HG03064 (cell line): ENCODE measurements around the gene MRPS18A.
A peak's percentile ranks its signal among the peaks of the same experiment; 100 is the strongest.
"Not testable (repeated sequence)": the region's sequence is repeated elsewhere in the genome, so short reads cannot be mapped to it uniquely, and the experiment has no call there.

Source experiments
- ATAC-seq: cut with Tn5 transposase; IDR thresholded peaks from one replicate; pipeline ENCODE4 v1.9.1; 2021; ENCODE audit warnings: low read depth; ENCODE audit not compliant: unreplicated experiment

The MRPS18A gene

DNA sequence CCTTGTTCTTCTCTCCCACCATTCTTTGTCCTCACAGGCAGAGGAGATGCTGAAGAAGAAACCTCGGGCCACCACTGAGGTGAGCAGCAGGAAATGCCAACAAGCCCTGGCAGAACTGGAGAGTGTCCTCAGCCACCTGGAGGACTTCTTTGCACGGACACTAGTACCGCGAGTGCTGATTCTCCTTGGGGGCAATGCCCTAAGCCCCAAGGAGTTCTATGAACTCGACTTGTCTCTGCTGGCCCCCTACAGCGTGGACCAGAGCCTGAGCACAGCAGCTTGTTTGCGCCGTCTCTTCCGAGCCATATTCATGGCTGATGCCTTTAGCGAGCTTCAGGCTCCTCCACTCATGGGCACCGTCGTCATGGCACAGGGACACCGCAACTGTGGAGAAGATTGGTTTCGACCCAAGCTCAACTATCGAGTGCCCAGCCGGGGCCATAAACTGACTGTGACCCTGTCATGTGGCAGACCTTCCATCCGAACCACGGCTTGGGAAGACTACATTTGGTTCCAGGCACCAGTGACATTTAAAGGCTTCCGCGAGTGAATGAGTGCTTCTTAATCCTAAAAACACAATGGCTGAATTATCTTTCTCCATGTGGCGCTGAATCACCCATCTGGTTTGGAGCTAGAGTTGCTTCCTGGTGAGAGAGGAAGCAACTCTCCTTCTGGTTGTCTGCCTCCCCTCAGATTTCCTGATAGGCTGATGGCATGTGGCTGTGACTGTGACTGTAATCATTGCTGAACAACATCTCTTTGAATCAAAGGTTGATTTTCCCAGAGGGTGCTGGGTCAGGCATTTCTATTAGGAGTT lies 47.4 kb downstream of the MRPS18A start:
- ATAC-seq: no peak

DNA sequence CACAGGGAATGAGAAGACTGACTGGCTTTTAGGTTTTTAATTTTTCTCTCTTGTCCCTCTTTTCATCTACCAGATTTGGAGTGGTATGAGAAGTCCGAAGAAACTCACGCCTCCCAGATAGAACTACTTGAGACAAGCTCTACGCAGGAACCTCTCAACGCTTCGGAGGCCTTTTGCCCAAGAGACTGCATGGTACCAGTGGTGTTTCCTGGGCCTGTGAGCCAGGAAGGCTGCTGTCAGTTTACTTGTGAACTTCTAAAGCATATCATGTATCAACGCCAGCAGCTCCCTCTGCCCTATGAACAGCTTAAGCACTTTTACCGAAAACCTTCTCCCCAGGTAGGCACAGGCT lies 51.3 kb downstream of the MRPS18A start:
- ATAC-seq: no peak

DNA sequence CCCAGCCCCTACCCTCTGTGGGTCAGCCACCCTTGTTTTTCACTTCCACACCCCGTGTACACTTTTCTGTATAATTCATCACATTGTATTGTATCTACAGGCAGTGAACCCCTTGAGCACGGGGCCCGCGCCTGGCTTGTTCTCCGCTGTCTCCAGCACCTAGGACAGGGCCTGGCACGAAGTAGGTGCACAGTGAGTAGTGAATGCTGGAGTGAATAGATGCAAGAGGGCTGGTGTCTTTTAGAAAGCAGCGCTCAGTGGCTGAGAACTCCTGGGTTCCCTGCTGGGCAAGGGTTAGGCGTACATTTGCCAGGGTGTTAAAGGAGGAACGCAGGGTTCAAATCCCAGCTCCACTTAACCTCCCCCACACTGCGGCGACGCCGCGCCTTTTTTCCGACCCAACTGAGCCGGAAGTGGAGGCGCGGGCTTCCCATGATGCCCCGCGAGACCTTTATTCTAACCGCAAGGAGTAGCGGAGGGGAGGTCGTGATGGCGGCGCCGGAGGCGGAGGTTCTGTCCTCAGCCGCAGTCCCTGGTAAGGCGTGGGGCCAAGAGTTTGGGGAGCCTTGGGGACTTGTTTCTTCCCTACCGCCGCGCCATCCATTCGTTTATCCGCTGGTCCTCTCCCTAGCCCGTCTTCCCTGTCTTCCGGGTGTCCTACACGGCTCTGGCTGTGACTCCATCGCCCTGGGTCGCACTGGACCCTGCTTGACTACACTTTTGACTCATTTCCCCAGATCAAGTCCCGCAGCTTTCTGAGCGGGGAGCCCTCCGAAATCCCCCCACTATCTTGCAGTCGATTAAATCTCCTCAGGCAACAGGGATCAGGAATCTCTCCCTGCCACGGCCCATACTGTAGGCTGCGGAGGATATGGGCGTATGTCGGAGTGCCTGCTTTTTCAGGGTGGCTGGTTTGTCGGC lies 51.9 kb downstream of the MRPS18A start, which contains the start of gene MAD2L1BP:
Gene MAD2L1BP, plus strand, starts transcription at position 454 of the 921 bp plus-strand sequence. Its CDS starts 36 bp downstream, at position 490.
- ATAC-seq: no peak

DNA sequence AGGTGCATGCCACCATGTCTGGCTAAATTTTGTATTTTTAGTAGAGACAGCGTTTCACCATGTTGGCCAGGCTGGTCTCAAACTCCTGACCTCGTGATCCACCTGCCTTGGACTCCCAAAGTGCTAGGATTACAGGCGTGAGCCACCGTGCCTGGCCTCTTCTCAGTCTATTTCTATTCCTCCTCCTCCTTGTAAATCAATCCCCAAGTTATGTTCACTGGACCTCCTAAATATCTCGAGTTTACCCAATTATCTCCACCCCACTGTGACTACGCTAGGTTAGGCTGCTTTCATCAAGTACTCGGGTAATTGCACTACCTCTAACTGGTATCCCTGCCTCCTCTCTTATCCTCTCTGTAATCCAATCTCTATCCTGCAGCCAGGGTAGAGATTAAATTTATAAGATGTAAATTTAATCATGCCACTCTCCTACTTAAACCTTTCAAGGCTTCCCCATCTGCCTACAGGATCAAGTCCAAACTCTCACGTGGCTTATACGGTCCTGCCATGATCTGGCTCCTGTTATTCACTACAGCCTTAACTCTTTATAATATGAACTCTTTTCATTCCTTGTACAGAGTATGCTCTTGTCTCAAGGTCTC lies 52.8 kb downstream of the MRPS18A start:
- ATAC-seq: no peak

DNA sequence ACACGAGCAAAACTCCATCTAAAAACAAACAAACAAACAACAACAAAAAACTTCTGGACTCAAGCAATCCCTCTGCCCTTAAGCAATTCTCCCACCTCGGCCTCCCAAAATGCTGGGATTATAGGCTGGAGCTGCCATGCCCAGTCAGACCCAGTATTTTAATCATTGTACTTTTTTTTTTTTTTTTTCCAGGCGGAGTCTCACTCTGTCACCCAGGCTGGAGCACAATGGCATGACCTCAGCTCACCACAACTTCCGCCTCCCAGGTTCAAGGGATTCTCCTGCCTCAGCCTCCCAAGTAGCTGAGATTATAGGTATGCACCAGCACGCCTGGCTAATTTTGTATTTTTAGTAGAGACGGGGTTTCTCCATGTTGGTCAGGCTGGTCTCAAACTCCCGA lies 54.6 kb downstream of the MRPS18A start:
- not testable (repeated sequence) for ATAC-seq

DNA sequence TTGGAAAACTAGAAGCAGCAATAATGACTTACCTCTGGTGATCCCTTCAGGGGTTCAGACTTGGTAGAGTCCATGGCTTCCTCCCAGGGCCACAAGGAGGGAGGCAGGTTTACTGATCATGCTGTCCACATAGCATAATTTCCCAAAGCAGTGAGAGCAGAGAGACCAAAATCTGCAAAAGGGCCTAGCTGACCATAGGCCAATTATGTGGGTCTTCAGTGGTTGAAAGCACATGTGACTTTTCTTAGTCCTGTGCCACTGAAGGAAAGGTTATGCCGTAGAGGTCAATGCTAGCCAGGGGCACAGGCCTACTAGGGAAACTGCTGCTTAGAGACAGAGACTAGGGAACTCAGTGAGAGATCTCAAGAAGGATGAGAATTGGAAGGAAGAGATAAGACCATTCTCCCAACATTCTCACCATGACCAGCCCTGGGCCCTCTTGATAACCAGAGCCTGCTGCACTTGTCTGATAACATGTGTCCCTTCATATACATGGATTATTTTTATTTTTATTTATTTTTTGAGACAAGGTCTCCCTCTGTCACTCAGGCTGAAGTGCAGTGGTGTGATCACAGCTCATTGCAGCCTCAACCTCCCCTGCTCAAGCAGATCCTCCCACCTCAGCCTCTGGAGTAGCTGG lies 56.5 kb downstream of the MRPS18A start:
- ATAC-seq: no peak

DNA sequence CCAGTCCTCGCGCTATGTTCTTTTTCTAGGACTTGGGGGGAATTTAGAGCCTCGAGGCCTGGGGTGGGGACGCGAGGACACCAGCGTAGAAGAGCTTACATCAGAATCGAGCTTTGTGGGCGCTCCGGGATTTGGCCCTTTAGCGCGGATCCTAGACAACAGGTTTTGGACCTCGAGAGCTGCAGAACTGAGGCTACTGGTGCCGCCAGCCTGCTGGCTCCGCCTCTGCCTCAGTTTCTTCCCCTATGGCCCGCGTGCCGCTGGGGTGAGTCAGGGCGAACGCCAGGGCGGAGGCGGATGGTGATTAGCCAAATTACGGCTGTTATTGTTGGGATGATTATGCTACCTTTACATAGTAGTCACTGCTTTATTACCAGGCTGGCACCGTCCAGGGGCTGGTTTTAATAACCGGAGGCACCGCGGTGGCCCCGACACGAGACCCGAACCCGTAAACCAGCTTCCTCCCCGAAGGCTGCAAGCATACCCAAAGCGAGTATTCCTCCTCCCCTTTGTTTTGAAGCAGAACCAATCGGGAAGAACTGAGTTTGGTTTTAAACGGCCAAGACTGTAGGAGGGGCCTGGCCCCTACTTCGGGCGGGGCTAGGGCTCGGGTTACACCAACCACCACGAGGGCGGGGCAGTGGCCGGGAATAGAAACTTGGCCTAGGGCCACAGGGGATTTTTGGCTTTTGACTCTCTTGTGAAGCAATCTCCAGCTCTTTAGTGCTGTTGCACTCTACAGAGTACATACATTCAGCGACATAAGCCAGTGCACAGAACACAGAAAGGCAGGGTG lies 57.9 kb downstream of the MRPS18A start:
- ATAC-seq: peak; percentile 49

DNA sequence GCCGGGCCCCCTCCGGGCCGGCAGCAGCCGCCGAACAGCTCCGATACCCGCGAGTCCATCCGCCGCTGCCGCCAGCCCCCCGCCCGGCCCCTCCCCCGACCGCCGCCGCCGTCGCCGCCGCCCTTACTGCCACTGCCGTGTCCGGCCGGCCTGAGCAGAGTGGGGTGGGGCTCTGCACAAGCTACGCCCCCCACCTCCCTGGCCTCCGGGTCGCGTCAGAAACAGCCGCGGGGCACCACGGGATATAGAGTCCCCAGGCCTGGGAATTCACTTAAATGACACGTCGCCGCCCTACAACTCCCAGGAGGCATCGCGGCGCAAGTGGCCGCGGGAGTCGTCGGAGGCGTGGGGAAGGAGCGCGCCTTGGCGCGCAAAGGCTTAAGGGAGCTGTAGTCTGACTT lies 58.5 kb downstream of the MRPS18A start, which contains the start of gene GTPBP2:
Gene GTPBP2, minus strand, starts transcription at position 161 of the 401 bp plus-strand sequence. Its CDS starts 102 bp downstream, at position 59.
- peak; percentile 84 for ATAC-seq

DNA sequence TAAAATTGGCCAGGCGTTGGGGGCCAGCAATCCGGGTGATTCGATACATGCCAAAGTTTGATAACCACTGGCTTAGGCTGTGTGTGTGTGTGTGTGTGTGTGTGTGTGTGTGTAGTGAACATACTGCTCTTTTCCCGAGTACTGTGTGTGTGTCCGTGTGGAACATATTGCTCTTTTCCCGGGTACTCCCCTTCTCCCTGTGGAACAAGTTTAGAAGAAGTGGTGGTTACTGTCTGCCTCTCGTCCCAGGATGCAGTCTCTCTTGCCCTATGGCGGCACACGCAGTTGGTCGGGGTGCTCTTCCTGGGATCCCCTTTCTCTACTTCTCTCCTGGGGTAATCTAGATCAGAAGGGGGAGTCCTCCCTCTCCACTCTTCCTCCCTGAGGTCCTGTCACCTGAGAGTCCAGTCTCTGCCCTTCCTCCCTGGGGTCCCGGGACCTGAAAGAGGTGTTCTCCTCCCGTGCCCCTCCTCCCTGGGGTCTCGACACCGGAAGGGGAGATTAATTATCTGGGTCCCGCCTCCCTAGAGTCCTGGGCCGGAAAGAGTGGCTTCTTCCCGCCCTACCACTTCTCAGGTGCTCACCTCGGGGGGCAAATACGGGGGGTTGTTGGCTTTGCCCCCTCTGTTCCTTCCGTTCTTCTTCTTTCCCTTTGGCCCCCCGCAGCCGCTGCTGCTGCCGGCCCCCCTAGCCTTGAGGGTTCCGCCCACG lies 59.0 kb downstream of the MRPS18A start:
- no peak for ATAC-seq

DNA sequence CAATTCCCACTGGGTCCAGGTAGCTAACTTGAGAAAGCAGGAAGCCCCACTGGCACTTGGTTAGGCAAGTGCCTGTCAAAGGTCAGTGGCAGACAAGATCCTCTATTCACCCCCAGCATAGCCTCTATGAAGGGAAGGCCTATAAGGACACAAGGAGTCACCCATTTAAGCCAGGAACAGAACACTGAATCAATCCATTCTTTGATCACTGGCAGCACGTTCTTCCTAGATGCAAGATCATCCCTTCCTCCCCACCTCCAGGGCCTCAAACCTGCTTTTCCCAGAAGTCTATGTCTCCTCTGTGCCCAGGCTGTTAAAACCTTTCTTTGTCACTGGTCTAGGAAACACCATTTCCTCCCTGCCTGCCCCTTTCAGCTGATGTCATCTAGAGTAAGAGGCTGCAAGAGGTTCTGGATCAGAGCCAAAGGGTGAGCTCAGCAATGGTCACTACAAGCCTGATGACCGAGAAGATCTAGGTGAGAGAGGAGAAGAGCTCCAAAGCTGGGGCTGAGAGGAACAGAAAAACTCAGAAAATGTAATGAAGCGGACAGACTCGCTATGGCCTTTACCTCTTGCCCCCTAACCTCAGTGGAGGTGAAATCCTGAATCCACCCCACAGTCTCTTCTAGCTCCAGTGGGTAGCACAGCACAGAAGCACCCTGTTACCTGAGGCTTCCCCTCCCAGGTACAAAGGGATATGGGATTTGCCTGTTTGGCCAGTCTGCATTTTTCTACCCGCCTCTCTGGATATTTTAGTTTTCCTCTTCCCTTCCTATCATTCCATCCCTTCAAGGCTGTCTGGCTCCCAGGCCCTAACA lies 60.4 kb downstream of the MRPS18A start:
- ATAC-seq: no peak

DNA sequence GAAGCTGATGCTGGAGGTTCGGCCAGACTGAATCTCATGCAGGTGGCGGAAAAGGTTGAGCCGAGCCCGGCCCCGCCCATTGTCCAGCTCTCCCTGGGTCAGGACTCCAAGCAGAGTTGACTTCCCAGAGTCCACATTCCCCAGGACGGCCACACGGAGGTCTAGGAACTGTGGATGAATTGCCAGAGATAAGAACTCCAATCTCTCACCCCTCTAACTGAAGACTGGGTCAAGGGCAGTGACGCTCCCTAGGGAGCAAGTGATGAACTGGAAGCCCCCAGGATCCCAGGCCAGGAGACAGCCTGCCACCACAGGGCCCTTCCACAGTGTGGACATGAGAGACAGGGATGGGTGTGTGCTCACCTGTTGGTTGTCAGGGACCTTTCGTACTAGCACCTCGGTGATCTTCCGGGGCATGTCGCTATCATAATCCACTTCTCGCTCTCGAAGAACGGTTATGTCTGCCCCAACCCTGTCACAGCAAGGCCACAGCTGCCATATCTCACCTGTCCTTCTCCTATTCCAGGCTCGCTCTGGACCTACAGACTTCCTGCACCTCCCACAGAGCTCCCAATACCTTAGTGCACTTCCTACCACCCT lies 62.1 kb downstream of the MRPS18A start:
- no peak for ATAC-seq

DNA sequence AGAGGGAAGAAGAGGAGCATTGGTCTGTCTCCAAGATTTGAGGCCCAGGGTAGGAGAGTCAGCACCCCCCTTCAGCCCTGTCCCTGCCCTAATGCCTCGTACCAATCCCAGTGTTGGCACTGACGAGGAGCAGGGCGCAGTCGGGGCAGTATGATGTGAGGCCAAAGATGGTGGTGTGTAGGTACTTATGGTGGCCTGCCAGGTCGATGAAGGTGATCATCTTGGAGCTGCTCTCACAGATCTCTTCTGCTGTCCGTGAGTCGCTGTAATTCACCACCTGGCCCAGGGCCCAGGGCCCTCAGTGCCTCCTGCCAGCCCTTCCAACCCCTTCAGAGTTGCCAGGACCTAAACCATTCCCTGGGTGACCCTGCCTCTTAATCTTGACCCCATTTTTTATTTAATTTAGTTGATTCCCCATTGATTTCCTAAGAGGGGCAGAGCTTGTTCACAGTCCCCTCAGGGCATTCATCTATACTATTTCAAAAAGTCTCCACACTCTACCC lies 62.8 kb downstream of the MRPS18A start:
- no peak for ATAC-seq

DNA sequence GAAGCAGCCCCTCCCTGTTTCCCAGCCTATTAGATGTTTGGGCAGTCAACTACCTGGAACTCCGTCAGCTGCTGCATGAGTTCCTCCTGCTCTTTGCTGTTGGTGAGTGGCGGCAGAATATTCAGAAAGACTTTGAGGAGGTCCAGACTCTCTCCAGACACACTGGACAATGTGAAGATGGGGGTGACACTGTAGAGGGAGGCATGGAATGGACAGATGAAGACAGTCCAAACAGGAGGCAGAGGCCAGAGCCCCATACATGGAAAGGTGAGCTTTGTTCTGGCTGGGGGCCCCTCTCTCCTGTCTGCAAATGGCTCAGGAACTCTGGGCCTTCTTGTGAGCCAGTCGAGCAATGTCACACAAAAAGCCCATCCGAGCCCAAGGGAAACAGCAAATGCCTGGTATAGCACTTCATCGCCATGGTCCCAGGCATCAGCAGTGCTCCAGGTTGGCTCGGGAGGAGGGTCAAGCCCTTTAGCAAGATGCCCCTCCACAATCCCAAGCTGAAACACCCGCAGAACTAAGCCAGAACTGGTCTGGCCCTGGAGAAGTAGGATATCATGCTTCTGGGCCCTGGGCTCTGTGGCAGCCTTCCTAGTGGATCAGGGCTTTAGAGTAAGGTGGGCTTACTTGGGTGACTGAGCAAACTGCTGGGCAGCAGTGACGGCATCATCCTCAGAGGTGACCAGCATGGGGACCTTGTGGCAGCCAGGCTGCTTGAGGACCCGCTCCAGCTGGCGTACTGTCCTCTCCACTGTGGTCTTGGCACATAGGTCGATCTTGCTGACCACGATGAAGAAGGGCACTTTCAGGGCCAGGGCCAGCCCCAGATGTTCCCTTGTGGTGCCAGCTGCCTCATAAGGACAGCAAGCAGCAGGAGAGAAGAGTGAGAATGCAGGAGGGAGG lies 63.5 kb downstream of the MRPS18A start:
- ATAC-seq: no peak

DNA sequence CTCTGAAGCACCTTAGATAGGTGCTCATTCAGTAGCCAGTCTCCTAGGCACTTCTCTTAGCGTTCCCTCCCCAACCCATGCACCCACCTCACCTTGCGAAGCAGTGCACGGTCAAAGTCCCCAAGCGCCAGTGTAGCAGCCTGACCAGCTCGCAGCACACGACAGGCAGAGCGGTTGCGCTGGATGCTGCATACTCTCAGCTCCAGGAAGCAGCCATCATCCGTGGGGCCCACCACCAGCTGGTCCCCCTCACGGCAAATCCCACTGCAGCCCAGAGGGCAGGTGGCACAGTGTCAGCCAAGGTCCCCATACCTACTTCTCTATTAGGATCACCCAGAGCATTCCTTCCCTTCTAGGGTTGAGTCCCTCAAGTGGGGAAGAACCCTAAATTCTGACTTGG lies 65.0 kb downstream of the MRPS18A start:
- ATAC-seq: no peak

DNA sequence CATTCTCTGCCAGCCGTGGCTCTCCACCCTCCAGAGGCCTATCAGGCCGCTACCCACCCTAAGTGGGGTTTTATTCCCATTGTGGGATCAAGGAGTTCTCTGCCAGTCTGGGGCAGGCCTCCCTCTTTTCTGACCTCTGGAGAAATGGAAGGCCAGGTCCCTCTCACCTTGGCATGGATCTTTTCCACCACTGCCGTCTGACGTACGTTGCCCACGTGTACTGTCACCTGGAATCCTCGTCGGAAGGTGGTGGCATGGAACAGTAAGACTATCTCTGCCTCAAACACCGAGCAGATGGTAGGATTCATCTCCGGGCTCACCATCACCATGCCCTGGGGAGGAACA lies 65.8 kb downstream of the MRPS18A start:
- no peak for ATAC-seq
